Right cardiac atrium (tissue), 5 donors: ENCODE results near the gene GART. TPM values are rescaled to one million over a fixed set of nuclear protein-coding genes. Genes with fewer than 3 reads are reported as not detected.

Source experiments
- ATAC-seq, 2 donors: fragments of 200-7000 bp; cut with Tn5 transposase; one replicate each; pipeline versions ENCODE4 v1.8.0 to v1.9.1; 2020; ENCODE audit warnings: moderate library complexity in 2 of 2, mild to moderate bottlenecking in 1 of 2
- DNase-seq, 3 donors: peaks; one replicate each; pipeline ENCODE4 v3.0.0-alpha.2; 2020
- H3K27ac ChIP-seq: one replicate; pipeline ENCODE4 v1.5.1; 2013; ENCODE audit warnings: mild to moderate bottlenecking, low read length, control low read depth, moderate library complexity
- H3K27me3 ChIP-seq: one replicate; pipeline ENCODE4 v1.6.1; 2013; ENCODE audit not compliant: control insufficient read depth, insufficient read depth
- H3K4me1 ChIP-seq: one replicate; pipeline ENCODE4 v1.6.1; 2013; ENCODE audit warnings: low read length; ENCODE audit not compliant: control insufficient read depth, insufficient read depth
- H3K4me3 ChIP-seq: one replicate; pipeline ENCODE4 v1.5.1; 2013; ENCODE audit warnings: low read length, control low read depth
- H3K9me3 ChIP-seq: one replicate; pipeline ENCODE4 v1.6.1; 2013; ENCODE audit warnings: low read length; ENCODE audit not compliant: control insufficient read depth
- WGBS: extraction: QIAGEN DNeasy Blood & Tissue Kit; methylation state at CpG from one replicate; pipeline ENCODE4 v1.1.7; 2013; 5-methylcytosine and 5-hydroxymethylcytosine counted together
- intact Hi-C, 4 donors: fragments of 100-400 bp; cut with DNase I; formaldehyde crosslinking; loops; one replicate each; pipeline versions ENCODE4 v1.11.0 to v1.14.0; 2022 to 2023
- polyA plus RNA-seq: library from polyadenylated mRNA; stranded (reverse); fragments of 200-250 nt; gene quantifications from one replicate; pipeline ENCODE4 v1.2.3, GENCODE V29; 2013
- total RNA-seq, 4 donors: library from RNA; stranded (reverse); fragmentation: NEBNext Ultra II Directional; extraction: Animal tissue kit (Norgen Biotek cat#: 25700); gene quantifications; one replicate each; pipeline ENCODE4 v1.2.1, GENCODE V29; 2021
- donor health status: healthy with polysubstance abuse.
- donor health status: DM: no; HTN: yes; CAD: no.
- donor health status: DM: no; HTN: no; CAD: no.
- donor health status: DM: no; HTN: yes; CAD: no; lungs with severe emphysema.
- donor health status: DM: yes; HTN: yes; CAD: no.

GART gene
- total and polyA plus RNA-seq, 5 donors: 12.7 to 47.4 (median 30.2) TPM

- H3K9me3 ChIP-seq: no peaks in the 10 kb centered on the region
- under 1% methylated on average over 56 of the region's 57 CpGs for WGBS
- intact Hi-C loops: no loop called here
- DNase-seq: peak; percentile 99
- peak; percentile 99 for ATAC-seq
- H3K4me3 ChIP-seq: peak within 1 kb of the TSS; percentile 99
- H3K27ac ChIP-seq: peak within 1 kb of the TSS; percentile 99
- no peaks in the 10 kb centered on the region for H3K27me3 ChIP-seq
- H3K4me1 ChIP-seq: no peaks in the 10 kb centered on the region
Observed at GRCh38 chr21:33542640-33543504, 955 bp upstream of the GART start, which contains the start of gene SON. SON (plus strand) TSS chr21:33543038; CDS start chr21:33543093, 55 bp downstream.

GRCh38 chr21:33541105-33541711 lies 709 bp downstream of the GART start:
- peak overlapping the region; percentile 52 for H3K4me3 ChIP-seq
- H3K9me3 ChIP-seq: no peaks in the 10 kb centered on the region
- DNase-seq (peak in 1 of 3 donors; percentile 55), ATAC-seq (no peak)
- peak overlapping the region; percentile 81 for H3K27ac ChIP-seq
- no peaks in the 10 kb centered on the region for H3K27me3 ChIP-seq
- no peaks in the 10 kb centered on the region for H3K4me1 ChIP-seq
- 53% methylated on average over 19 of the region's 19 CpGs for WGBS
- intact Hi-C loops: no loop called here

GRCh38 chr21:33540711-33541104 lies 1.2 kb downstream of the GART start:
- DNase-seq (no peak), ATAC-seq (no peak)
- Histone ChIP-seq H3K4me1 (no peaks in the 10 kb centered on the region), H3K27ac (no peak overlapping the region), H3K9me3 (no peaks in the 10 kb centered on the region), H3K27me3 (no peaks in the 10 kb centered on the region), H3K4me3 (no peak overlapping the region)
- intact Hi-C loops: no loop called here
- 79% methylated on average over 3 of the region's 3 CpGs for WGBS

GRCh38 chr21:33539616-33540015 lies 2.3 kb downstream of the GART start:
- WGBS: 81% methylated on average over 4 of the region's 4 CpGs
- no peak overlapping the region for H3K4me3 ChIP-seq
- H3K27ac ChIP-seq: no peak overlapping the region
- DNase-seq: no peak
- no peaks in the 10 kb centered on the region for H3K9me3 ChIP-seq
- H3K27me3 ChIP-seq: no peaks in the 10 kb centered on the region
- no peaks in the 10 kb centered on the region for H3K4me1 ChIP-seq
- intact Hi-C loops: no loop called here
- ATAC-seq: no peak

GRCh38 chr21:33537212-33537611 lies 4.7 kb downstream of the GART start:
- DNase-seq (no peak), ATAC-seq (no peak)
- no peaks in the 10 kb centered on the region for H3K27me3 ChIP-seq
- 95% methylated on average over 2 of the region's 2 CpGs for WGBS
- no peaks in the 10 kb centered on the region for H3K9me3 ChIP-seq
- intact Hi-C loops: no loop called here
- no peaks in the 10 kb centered on the region for H3K4me1 ChIP-seq
- no peak overlapping the region for H3K27ac ChIP-seq
- no peak overlapping the region for H3K4me3 ChIP-seq

- H3K27me3 ChIP-seq: no peaks in the 10 kb centered on the region
- no peaks in the 10 kb centered on the region for H3K9me3 ChIP-seq
- 87% methylated on average over 3 of the region's 3 CpGs for WGBS
Observed at GRCh38 chr21:33531007-33531406, 10.9 kb downstream of the GART start.

GRCh38 chr21:33522953-33523349 lies 19.0 kb downstream of the GART start:
- Histone ChIP-seq H3K27ac (no peak overlapping the region), H3K9me3 (no peaks in the 10 kb centered on the region), H3K4me1 (no peaks in the 10 kb centered on the region), H3K27me3 (no peaks in the 10 kb centered on the region), H3K4me3 (no peak overlapping the region)
- DNase-seq (no peak), ATAC-seq (no peak)
- WGBS: 79% methylated on average over 1 of the region's 1 CpG
- intact Hi-C loops: no loop called here

More at GRCh38 chr21:33531007-33531406, 10.9 kb downstream of the GART start:
- intact Hi-C loops: no loop called here
- no peaks in the 10 kb centered on the region for H3K4me1 ChIP-seq
- H3K4me3 ChIP-seq: no peak overlapping the region
- DNase-seq (no peak), ATAC-seq (no peak)
- H3K27ac ChIP-seq: no peak overlapping the region

- intact Hi-C loops: no loop called here
- ATAC-seq (no peak), DNase-seq (no peak)
- Histone ChIP-seq H3K9me3 (no peaks in the 10 kb centered on the region), H3K4me3 (no peak overlapping the region), H3K4me1 (no peaks in the 10 kb centered on the region), H3K27me3 (no peaks in the 10 kb centered on the region), H3K27ac (no peak overlapping the region)
- 81% methylated on average over 5 of the region's 5 CpGs for WGBS
Observed at GRCh38 chr21:33522297-33522952, 19.5 kb downstream of the GART start.

- WGBS: 97% methylated on average over 4 of the region's 4 CpGs
- intact Hi-C loops: no loop called here
Observed at GRCh38 chr21:33518899-33519298, 23.0 kb downstream of the GART start.

GRCh38 chr21:33514229-33514628 lies 27.7 kb downstream of the GART start:
- DNase-seq: no peak
- no peaks in the 10 kb centered on the region for H3K4me1 ChIP-seq
- no peaks in the 10 kb centered on the region for H3K27me3 ChIP-seq
- no peak for ATAC-seq
- H3K4me3 ChIP-seq: no peak overlapping the region
- no peak overlapping the region for H3K27ac ChIP-seq
- intact Hi-C loops: no loop called here
- WGBS: 92% methylated on average over 2 of the region's 2 CpGs
- H3K9me3 ChIP-seq: no peaks in the 10 kb centered on the region

More at GRCh38 chr21:33518899-33519298, 23.0 kb downstream of the GART start:
- Histone ChIP-seq H3K4me3 (no peak overlapping the region), H3K27me3 (no peaks in the 10 kb centered on the region), H3K9me3 (no peaks in the 10 kb centered on the region), H3K27ac (no peak overlapping the region), H3K4me1 (no peaks in the 10 kb centered on the region)
- ATAC-seq (no peak), DNase-seq (no peak)

GRCh38 chr21:33512481-33512880 lies 29.4 kb downstream of the GART start:
- Histone ChIP-seq H3K4me3 (no peak overlapping the region), H3K27ac (no peak overlapping the region), H3K27me3 (no peaks in the 10 kb centered on the region), H3K9me3 (no peaks in the 10 kb centered on the region), H3K4me1 (no peaks in the 10 kb centered on the region)
- 98% methylated on average over 3 of the region's 3 CpGs for WGBS
- DNase-seq (no peak), ATAC-seq (no peak)
- intact Hi-C loops: no loop called here
